ENCODE results near the gene MVD.

Gene MVD

GRCh38 chr16:88606148-88606757 lies 56.6 kb downstream of the MVD start:
- no peak for DNase-seq (ENCODE audit: low spot score)

- DNase-seq (ENCODE audit: low spot score): no peak
These were observed 57.4 kb downstream of the MVD start for GRCh38 chr16:88605186-88606147.

GRCh38 chr16:88602091-88602490 lies 60.8 kb downstream of the MVD start:
- DNase-seq (ENCODE audit: low spot score): no peak
